ENCODE results near the gene ANTXR1.

The ANTXR1 gene

GRCh38 chr2:69292256-69292655 is 279.3 kb downstream of the ANTXR1 start:
- TF ChIP-seq, protein P1, sequence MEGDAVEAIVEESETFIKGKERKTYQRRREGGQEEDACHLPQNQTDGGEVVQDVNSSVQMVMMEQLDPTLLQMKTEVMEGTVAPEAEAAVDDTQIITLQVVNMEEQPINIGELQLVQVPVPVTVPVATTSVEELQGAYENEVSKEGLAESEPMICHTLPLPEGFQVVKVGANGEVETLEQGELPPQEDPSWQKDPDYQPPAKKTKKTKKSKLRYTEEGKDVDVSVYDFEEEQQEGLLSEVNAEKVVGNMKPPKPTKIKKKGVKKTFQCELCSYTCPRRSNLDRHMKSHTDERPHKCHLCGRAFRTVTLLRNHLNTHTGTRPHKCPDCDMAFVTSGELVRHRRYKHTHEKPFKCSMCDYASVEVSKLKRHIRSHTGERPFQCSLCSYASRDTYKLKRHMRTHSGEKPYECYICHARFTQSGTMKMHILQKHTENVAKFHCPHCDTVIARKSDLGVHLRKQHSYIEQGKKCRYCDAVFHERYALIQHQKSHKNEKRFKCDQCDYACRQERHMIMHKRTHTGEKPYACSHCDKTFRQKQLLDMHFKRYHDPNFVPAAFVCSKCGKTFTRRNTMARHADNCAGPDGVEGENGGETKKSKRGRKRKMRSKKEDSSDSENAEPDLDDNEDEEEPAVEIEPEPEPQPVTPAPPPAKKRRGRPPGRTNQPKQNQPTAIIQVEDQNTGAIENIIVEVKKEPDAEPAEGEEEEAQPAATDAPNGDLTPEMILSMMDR (IDR thresholded peaks at IDR 0.05; ENCODE audit: control insufficient read depth, extremely low read depth, insufficient read depth), result no peak
- no peak overlapping the region for H3K4me3 ChIP-seq (ENCODE audit: low read depth, low read length)
- DNase-seq (ENCODE audit: low read depth), result no peak

DNA sequence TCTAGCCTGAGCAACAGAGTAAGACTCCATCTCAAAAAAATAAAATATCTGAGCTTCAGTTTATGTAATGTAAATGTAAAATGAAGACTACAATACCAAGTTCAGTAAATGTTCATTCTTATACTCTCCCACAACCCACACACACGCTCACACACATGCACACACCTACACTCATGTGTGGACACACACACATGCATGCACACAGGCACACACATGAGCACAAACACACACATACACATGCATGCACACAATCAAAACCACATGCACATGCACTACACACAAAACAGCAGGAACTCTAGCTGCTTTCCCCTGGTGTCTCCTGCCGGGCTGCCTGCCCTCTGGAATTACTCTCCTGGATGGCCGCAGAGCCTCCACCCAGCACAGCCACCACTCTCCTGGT is 283.4 kb downstream of the ANTXR1 start:
- TF ChIP-seq, protein P1 (IDR thresholded peaks at IDR 0.05; ENCODE audit: control insufficient read depth, extremely low read depth, insufficient read depth), result no peak
- DNase-seq (ENCODE audit: low read depth), result no peak

GRCh38 chr2:69297216-69297615 is 284.2 kb downstream of the ANTXR1 start:
- TF ChIP-seq, protein P1 (IDR thresholded peaks at IDR 0.05; ENCODE audit: control insufficient read depth, extremely low read depth, insufficient read depth), result no peak
- no peak for DNase-seq (ENCODE audit: low read depth)
- no peak overlapping the region for H3K4me3 ChIP-seq (ENCODE audit: low read depth, low read length)

More for the DNA sequence above, 283.4 kb downstream of the ANTXR1 start:
- no peak overlapping the region for H3K4me3 ChIP-seq (ENCODE audit: low read depth, low read length)

- DNase-seq (ENCODE audit: low read depth), result no peak
- TF ChIP-seq, protein P1 (IDR thresholded peaks at IDR 0.05; ENCODE audit: control insufficient read depth, extremely low read depth, insufficient read depth), result no peak
- H3K4me3 ChIP-seq (ENCODE audit: low read depth, low read length), result no peak overlapping the region
Measured at GRCh38 chr2:69298261-69298660, 285.3 kb downstream of the ANTXR1 start.

DNA sequence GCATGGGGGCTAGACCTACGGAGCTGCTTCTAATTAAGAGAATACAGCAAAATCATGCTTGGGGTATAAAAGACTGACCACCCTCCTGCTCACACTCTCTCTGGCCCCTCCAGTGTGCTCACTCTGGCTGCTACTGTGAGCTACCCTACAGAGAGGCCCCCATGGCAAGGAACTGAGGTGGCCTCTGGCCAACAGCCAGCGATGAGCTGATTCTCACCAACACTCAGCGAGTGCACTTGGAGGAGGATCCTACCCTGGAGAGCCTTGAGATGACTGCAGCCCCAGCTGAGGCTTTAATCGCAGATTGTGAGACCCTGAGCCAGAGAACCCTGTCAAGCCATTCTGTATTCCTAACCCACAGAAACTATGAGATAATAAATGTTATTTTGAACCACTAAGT is 285.9 kb downstream of the ANTXR1 start:
- TF ChIP-seq, protein P1 (IDR thresholded peaks at IDR 0.05; ENCODE audit: control insufficient read depth, extremely low read depth, insufficient read depth), result no peak
- DNase-seq (ENCODE audit: low read depth), result no peak
- no peak overlapping the region for H3K4me3 ChIP-seq (ENCODE audit: low read depth, low read length)
